ENCODE data around the gene LMF1. TPM values are rescaled to one million over a fixed set of nuclear protein-coding genes. Genes with fewer than 3 reads are reported as not detected.

Gene LMF1
- total RNA-seq, 1 donor = 29.4 TPM

GRCh38 chr16:898761-899682, 71.8 kb downstream of the LMF1 start:
- H3K4me3 ChIP-seq (ENCODE audit: low read depth, low read length) = no peak overlapping the region
- TF ChIP-seq CTCF (IDR thresholded peaks at IDR 0.05; ENCODE audit: insufficient read depth, low read length) = no peak
- DNase-seq (ENCODE audit: low read depth) = no peak

GRCh38 chr16:898216-898615, 72.6 kb downstream of the LMF1 start:
- TF ChIP-seq CTCF (IDR thresholded peaks at IDR 0.05; ENCODE audit: insufficient read depth, low read length) = no peak
- DNase-seq (ENCODE audit: low read depth) = no peak

GRCh38 chr16:897701-898100, 73.1 kb downstream of the LMF1 start:
- no peak for TF ChIP-seq CTCF (IDR thresholded peaks at IDR 0.05; ENCODE audit: insufficient read depth, low read length)
- no peak overlapping the region for H3K4me3 ChIP-seq (ENCODE audit: low read depth, low read length)
- DNase-seq (ENCODE audit: low read depth) = no peak

More at GRCh38 chr16:898216-898615, 72.6 kb downstream of the LMF1 start:
- H3K4me3 ChIP-seq (ENCODE audit: low read depth, low read length) = no peak overlapping the region

- H3K4me3 ChIP-seq (ENCODE audit: low read depth, low read length) = no peak overlapping the region
- no peak for TF ChIP-seq CTCF (IDR thresholded peaks at IDR 0.05; ENCODE audit: insufficient read depth, low read length)
Measured at GRCh38 chr16:897200-897543, 73.6 kb downstream of the LMF1 start.

GRCh38 chr16:896261-897199, 74.3 kb downstream of the LMF1 start:
- H3K4me3 ChIP-seq (ENCODE audit: low read depth, low read length) = no peak overlapping the region
- no peak for TF ChIP-seq CTCF (IDR thresholded peaks at IDR 0.05; ENCODE audit: insufficient read depth, low read length)
- no peak for DNase-seq (ENCODE audit: low read depth)

More at GRCh38 chr16:897200-897543, 73.6 kb downstream of the LMF1 start:
- no peak for DNase-seq (ENCODE audit: low read depth)

- TF ChIP-seq CTCF (IDR thresholded peaks at IDR 0.05; ENCODE audit: insufficient read depth, low read length) = no peak
Measured at GRCh38 chr16:895371-895770, 75.4 kb downstream of the LMF1 start.

More at GRCh38 chr16:895371-895770, 75.4 kb downstream of the LMF1 start:
- no peak for DNase-seq (ENCODE audit: low read depth)
- H3K4me3 ChIP-seq (ENCODE audit: low read depth, low read length) = no peak overlapping the region
